Astrocyte (in vitro differentiated cells and primary cell): Measurements from ENCODE around the gene CACNA2D4. TPM values are rescaled to one million over a fixed set of nuclear protein-coding genes. Genes with fewer than 3 reads are reported as not detected.

Source experiments
- DNase-seq: peaks from one replicate; pipeline ENCODE4 v3.0.0-alpha.2; 2010; ENCODE audit warnings: low read depth
- FAIRE-seq: peaks from 2 replicates; lab custom pipeline; 2011; peaks lifted over from hg19 to GRCh38; lab: Jason Lieb, UNC
- H2AFZ ChIP-seq: 2 replicates; pipeline ENCODE4 v1.6.0; 2012; ENCODE audit warnings: low read depth, low read length, inconsistent platforms
- H3K27ac ChIP-seq: 2 replicates; pipeline ENCODE4 v1.5.1; 2011; ENCODE audit warnings: low read depth, low read length, inconsistent platforms
- H3K27me3 ChIP-seq: 2 replicates; pipeline ENCODE4 v1.6.0; 2011; ENCODE audit warnings: low read length, inconsistent platforms; ENCODE audit not compliant: insufficient read depth
- H3K36me3 ChIP-seq: 2 replicates; pipeline ENCODE4 v1.5.1; 2011; ENCODE audit warnings: low read length, inconsistent platforms; ENCODE audit not compliant: insufficient read depth
- H3K4me1 ChIP-seq: 2 replicates; pipeline ENCODE4 v1.5.1; 2011; ENCODE audit warnings: low read length, inconsistent platforms; ENCODE audit not compliant: insufficient read depth
- H3K4me2 ChIP-seq: 2 replicates; pipeline ENCODE4 v1.6.0; 2012; ENCODE audit warnings: low read length, inconsistent platforms
- H3K4me3 ChIP-seq: 2 replicates; pipeline ENCODE4 v1.5.1; 2011; ENCODE audit warnings: low read depth, mild to moderate bottlenecking, low read length, inconsistent platforms; ENCODE audit not compliant: insufficient read depth
- H3K79me2 ChIP-seq: 2 replicates; pipeline ENCODE4 v1.6.0; 2012; ENCODE audit warnings: mild to moderate bottlenecking, low read length, inconsistent platforms; ENCODE audit not compliant: insufficient read depth
- H3K9ac ChIP-seq: 2 replicates; pipeline ENCODE4 v1.6.0; 2012; ENCODE audit warnings: mild to moderate bottlenecking, low read length, inconsistent platforms
- H3K9me3 ChIP-seq: 2 replicates; pipeline ENCODE4 v1.5.1; 2012; ENCODE audit warnings: low read depth, mild to moderate bottlenecking, low read length, inconsistent platforms; ENCODE audit not compliant: insufficient read depth
- H4K20me1 ChIP-seq: 2 replicates; pipeline ENCODE4 v1.6.0; 2012; ENCODE audit warnings: low read length, inconsistent platforms; ENCODE audit not compliant: insufficient read depth
- H3K27ac Mint-ChIP-seq: one replicate; pipeline ENCODE4 v1.8.0; 2021; ENCODE audit warnings: mild to moderate bottlenecking, mixed read lengths; ENCODE audit not compliant: unreplicated experiment
- H3K27me3 Mint-ChIP-seq: one replicate; pipeline ENCODE4 v1.8.0; 2021; ENCODE audit warnings: low read depth, mixed read lengths; ENCODE audit not compliant: unreplicated experiment
- H3K36me3 Mint-ChIP-seq: one replicate; pipeline ENCODE4 v1.8.0; 2021; ENCODE audit warnings: low read depth, mixed read lengths; ENCODE audit not compliant: unreplicated experiment
- H3K4me1 Mint-ChIP-seq: one replicate; pipeline ENCODE4 v1.8.0; 2021; ENCODE audit warnings: low read depth, mixed read lengths; ENCODE audit not compliant: unreplicated experiment
- H3K4me3 Mint-ChIP-seq: one replicate; pipeline ENCODE4 v1.8.0; 2021; ENCODE audit warnings: mild to moderate bottlenecking, moderate library complexity, mixed read lengths; ENCODE audit not compliant: unreplicated experiment
- H3K9me3 Mint-ChIP-seq: one replicate; pipeline ENCODE4 v1.8.0; 2021; ENCODE audit warnings: mild to moderate bottlenecking, mixed read lengths; ENCODE audit not compliant: unreplicated experiment
- CTCF ChIP-seq: IDR thresholded peaks from 2 replicates; pipeline ENCODE4 v1.5.1; 2011; ENCODE audit warnings: low read depth, mild to moderate bottlenecking, inconsistent platforms, low read length, moderate library complexity; ENCODE audit not compliant: insufficient read depth
- EZH2 ChIP-seq: IDR thresholded peaks from 2 replicates; pipeline ENCODE4 v1.6.1; 2012; ENCODE audit warnings: mild to moderate bottlenecking, low read length, inconsistent platforms; ENCODE audit not compliant: insufficient read depth
- total RNA-seq: library from RNA; stranded (reverse); gene quantifications from 2 replicates; pipeline ENCODE4 v1.2.1, GENCODE V29; 2021

CACNA2D4 gene
- total RNA-seq, 1 donor from 2014 or later, result 0.09 TPM

- Mint-ChIP-seq H3K27ac (peak overlapping the region; percentile 77), H3K36me3 (no peaks in the 10 kb centered on the region), H3K4me3 (no peak overlapping the region), H3K27me3 (peaks cover 7% of the 10 kb centered on the region), H3K9me3 (peaks cover 2% of the 10 kb centered on the region), H3K4me1 (peaks cover 18% of the 10 kb centered on the region)
- peak; percentile 50 for DNase-seq
- FAIRE-seq, result no peak
- peak overlapping the region; percentile 28 for H2AFZ ChIP-seq
- no peak for TF ChIP-seq EZH2
- TF ChIP-seq CTCF, result no peak
- H3K27me3 ChIP-seq, result peaks cover 8% of the 10 kb centered on the region
- H3K4me3 ChIP-seq, result no peak overlapping the region
- no peak overlapping the region for H3K9ac ChIP-seq
- H3K4me2 ChIP-seq, result peak overlapping the region; percentile 47
- no peaks in the 10 kb centered on the region for H3K79me2 ChIP-seq
- peak overlapping the region; percentile 28 for H3K27ac ChIP-seq
- H3K36me3 ChIP-seq, result no peaks in the 10 kb centered on the region
- no peaks in the 10 kb centered on the region for H4K20me1 ChIP-seq
- H3K9me3 ChIP-seq, result no peaks in the 10 kb centered on the region
- peaks cover 24% of the 10 kb centered on the region for H3K4me1 ChIP-seq
Measured at GRCh38 chr12:1810201-1810930, 108.1 kb downstream of the CACNA2D4 start.

GRCh38 chr12:1809591-1810190 lies 108.8 kb downstream of the CACNA2D4 start:
- Histone ChIP-seq H3K36me3 (no peaks in the 10 kb centered on the region), H4K20me1 (no peaks in the 10 kb centered on the region), H3K9me3 (no peaks in the 10 kb centered on the region), H3K4me3 (no peak overlapping the region), H3K4me2 (peak overlapping the region; percentile 47), H3K27me3 (peaks cover 4% of the 10 kb centered on the region), H2AFZ (no peak overlapping the region), H3K9ac (no peak overlapping the region), H3K4me1 (peaks cover 24% of the 10 kb centered on the region), H3K79me2 (no peaks in the 10 kb centered on the region), H3K27ac (no peak overlapping the region)
- no peak for DNase-seq
- TF ChIP-seq CTCF (no peak), EZH2 (no peak)
- no peak for FAIRE-seq
- H3K36me3 Mint-ChIP-seq, result no peaks in the 10 kb centered on the region
- H3K27me3 Mint-ChIP-seq, result peaks cover 3% of the 10 kb centered on the region
- H3K4me1 Mint-ChIP-seq, result peaks cover 18% of the 10 kb centered on the region
- H3K4me3 Mint-ChIP-seq, result no peak overlapping the region
- H3K9me3 Mint-ChIP-seq, result peaks cover under 1% of the 10 kb centered on the region
- H3K27ac Mint-ChIP-seq, result peak overlapping the region; percentile 77
